GM18505 (cell line): Measurements from ENCODE around the gene ADRB2.
"Not testable (repeated sequence)": the region's sequence is repeated elsewhere in the genome, so short reads cannot be mapped to it uniquely, and the experiment has no call there.

ENCODE experiments used
- ATAC-seq: cut with Tn5 transposase; IDR thresholded peaks from one replicate; pipeline ENCODE4 v1.9.1; 2021; ENCODE audit not compliant: unreplicated experiment
- POLR2A ChIP-seq: IDR thresholded peaks from 4 replicates; pipeline ENCODE4 v1.6.1; 2011; ENCODE audit warnings: borderline replicate concordance; ENCODE audit not compliant: insufficient read depth, insufficient read length; ENCODE audit errors: extremely low read depth

Gene ADRB2

GRCh38 chr5:148794729-148795561 is 31.5 kb upstream of the ADRB2 start:
- ATAC-seq, result no peak
- TF ChIP-seq POLR2A, result no peak

GRCh38 chr5:148796936-148797335 is 29.5 kb upstream of the ADRB2 start:
- no peak for TF ChIP-seq POLR2A
- no peak for ATAC-seq

GRCh38 chr5:148798786-148799185 is 27.6 kb upstream of the ADRB2 start:
- no peak for TF ChIP-seq POLR2A
- ATAC-seq, result no peak

DNA sequence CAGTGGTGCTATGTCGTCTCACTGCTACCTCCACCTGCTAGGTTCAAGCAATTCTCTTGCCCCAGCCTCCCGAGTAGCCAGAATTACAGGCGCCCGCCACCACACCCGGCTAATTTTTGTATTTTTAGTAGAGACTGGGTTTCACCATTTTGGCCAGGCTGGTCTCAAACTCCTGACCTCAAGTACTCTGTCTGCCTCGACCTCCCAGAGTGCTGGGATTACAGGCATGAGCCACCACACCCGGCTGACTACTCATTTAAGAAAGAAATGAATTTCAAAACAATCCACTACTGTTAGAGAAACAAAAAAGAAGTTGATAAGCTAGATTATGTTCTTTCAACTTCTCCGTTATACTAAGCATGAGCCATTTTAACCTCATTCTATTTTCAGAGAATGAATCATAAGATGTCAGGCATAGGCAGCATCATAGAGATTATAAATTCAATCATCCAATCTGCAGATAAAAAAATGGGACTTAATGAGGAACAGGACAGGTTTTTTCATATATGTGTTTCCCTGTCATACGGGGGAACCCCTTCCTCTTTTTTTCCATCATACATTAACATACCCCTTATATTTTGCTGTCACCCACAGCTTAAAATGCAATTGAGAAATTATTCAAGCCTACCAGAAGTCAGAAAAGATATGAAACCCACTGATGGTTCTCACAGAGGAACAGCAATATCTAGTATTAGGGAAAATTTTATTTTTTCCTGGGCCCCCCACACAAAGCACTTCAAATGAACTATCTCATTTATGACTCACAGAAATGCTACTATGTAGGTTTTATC is 26.5 kb upstream of the ADRB2 start:
- no peak for ATAC-seq

DNA sequence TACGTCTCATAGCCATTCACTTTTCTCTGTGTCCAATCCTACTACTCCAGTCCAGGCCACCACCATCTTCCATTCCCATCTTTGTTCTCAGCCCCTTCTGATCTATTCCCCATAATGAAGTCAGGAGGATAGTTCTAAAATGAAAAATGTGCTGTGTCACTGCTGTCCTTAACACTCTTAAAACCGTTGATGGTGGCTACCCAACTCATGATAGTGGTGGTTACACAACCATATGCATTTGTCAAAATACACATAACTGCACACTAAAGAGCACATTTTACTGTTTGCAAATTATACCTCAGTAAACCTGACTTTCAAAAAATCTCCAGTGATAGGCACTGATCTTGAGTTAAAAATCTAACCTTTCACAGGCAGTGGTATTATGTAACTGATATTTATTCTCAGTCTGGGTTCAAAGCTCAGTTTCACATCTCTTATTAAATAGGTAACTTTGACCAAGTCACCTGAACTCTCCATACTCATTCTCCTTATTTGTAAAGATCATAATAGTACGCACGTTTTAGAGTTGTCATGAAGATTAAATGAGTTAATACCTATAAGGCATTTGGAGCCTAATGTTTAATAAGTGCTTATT is 24.6 kb upstream of the ADRB2 start:
- no peak for ATAC-seq
- TF ChIP-seq POLR2A, result no peak

More for the DNA sequence above, 26.5 kb upstream of the ADRB2 start:
- TF ChIP-seq POLR2A, result no peak

DNA sequence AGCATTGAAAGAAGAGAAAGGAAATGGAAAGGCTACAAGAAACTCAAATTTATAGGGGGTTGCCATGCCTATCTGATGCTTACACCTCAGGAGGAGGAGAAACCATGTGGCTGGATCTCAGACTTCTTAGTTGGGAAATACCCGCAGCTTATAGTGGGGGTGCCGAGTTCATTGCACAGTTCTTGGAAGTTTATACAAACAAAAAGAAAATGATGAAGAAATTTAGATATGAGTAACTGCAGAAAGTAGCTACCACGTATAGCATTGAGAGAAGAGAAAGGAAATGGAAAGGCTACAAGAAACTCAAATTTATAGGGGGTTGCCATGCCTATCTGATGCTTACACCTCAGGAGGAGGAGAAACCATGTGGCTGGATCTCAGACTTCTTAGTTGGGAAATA is 23.0 kb upstream of the ADRB2 start:
- ATAC-seq, result not testable (repeated sequence)

GRCh38 chr5:148804393-148804792 is 22.0 kb upstream of the ADRB2 start:
- TF ChIP-seq POLR2A, result no peak

DNA sequence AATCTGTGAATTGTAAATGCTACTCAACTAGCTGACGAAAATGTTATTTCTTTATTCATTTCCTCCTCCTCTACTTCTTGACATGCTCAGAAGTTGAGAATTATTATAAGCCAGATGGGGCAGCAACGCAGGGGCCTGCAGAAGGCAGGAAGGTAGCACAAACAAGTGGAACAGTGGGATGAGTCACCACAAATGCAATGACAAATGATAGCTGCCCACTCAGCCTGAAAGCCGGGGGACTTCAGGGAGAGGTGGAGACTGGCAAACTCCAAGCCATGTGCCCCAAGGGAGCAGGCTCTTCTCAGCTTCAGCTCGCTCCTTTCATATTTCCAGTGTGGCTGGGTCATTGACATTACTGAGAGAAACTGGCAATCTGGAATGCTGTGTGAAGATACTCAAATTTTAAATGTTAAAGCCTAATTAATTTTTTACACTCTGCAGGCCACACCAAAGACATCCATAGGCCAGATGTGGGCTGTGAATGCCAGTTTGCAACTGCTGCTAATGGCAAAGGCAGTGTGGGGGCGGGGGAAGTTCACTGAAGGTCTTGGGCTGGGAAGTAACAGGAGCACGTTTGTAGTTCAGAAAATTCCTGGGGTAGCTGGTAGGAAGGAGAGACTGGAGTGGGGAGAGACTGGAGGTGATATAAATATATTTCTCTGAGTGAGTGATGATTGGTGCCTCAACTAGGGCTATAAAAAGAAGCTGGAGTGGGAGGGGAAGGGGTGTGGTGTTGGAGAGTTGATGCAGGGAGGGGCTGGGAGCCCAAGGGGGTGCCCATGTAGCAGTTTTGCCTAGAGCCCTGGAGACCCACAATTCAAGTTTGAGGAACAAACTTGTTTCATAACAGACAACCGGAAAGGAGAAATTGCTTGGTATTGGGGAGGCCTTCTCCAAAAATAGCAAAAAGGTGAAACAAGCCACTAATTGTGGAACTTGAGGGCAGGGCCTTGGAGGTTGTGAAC is 20.8 kb upstream of the ADRB2 start:
- no peak for TF ChIP-seq POLR2A
- peak; percentile 47 for ATAC-seq

More at GRCh38 chr5:148804393-148804792, 22.0 kb upstream of the ADRB2 start:
- no peak for ATAC-seq

DNA sequence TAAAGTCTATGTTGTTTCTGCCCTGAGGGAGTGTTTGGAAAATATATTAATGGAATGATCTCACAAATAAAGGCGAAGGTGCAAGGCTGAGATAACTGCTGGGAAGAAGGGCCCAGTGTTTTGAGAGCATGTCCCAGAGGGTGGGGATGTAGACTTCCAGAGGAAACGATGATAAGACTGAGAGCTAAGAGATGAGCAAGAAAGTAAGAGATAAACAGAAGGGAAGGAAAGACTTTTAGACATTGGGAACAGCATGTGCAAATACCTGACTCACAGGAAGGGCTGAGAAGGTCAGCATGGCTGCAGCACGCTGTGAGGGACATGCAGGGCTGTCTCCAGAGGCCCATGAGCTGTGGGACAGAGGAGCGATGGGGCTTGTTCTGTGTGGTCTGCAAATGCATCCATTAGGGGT is 19.9 kb upstream of the ADRB2 start:
- ATAC-seq, result no peak
- no peak for TF ChIP-seq POLR2A

DNA sequence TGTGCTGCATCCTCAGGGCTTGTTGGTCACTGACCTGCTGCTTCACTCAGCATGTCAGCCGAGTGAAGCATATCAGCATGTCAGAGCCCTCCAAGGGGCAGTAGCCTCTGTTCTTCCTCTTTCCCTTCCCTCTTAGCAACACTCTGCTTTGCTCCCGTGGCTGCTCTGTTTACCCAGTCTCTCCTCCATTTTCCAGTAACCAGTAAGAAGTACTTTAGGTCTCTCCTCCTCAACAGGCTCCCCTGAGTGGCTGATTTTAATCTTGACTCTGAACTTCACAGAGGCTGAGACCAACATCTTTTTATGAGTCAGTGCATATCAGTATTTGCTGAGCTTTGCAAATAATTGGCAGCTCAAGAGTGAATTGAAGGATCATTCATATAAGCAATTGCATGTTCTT is 18.6 kb upstream of the ADRB2 start:
- no peak for TF ChIP-seq POLR2A
- no peak for ATAC-seq

DNA sequence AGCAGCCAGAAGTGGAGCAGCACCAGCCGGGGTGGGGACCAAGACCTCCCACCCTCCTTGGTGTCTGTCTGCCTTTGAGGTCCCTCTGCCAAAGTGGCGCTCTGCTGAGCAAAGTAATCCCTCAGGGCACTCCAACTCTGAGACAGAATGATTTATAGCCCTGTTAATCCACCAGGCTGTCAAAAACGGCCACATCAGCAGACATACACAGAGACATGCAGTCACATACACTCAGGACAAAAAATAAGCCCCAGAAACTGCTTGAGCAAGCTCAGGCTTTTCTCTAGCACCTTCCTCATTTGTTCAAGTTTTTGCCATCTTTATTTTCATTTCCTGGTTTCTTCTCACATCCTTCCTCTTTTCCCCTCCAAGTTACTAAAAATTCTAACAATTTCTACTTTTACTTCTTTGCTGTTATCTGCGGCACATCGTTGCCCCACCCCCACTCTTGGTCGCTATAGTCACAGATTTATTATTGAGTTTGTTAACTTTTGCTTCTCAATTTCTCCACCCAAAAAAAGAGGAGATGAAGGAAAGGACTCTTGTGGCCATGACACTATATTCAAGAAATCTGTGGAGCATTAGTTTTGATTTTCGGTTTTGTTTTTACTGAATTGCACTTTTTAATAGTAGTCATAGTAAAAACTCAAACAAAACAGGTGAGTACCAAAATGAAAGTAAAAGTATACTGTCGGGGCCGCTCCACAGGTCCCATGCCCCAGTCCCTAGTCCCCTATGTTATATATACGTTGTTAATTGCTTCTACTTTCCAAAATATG is 17.4 kb upstream of the ADRB2 start:
- TF ChIP-seq POLR2A, result no peak
- peak; percentile 49 for ATAC-seq
